CD4-positive, alpha-beta T cell treated with Interleukin-15 for 4 hours (primary cell): ENCODE results near the gene MAN2B1.
"Not testable (repeated sequence)": the region's sequence is repeated elsewhere in the genome, so short reads cannot be mapped to it uniquely, and the experiment has no call there.

Experiments
- DNase-seq: peaks from one replicate; pipeline ENCODE4 v3.0.0-alpha.2; 2020; ENCODE audit warnings: low spot score

Gene MAN2B1

DNA sequence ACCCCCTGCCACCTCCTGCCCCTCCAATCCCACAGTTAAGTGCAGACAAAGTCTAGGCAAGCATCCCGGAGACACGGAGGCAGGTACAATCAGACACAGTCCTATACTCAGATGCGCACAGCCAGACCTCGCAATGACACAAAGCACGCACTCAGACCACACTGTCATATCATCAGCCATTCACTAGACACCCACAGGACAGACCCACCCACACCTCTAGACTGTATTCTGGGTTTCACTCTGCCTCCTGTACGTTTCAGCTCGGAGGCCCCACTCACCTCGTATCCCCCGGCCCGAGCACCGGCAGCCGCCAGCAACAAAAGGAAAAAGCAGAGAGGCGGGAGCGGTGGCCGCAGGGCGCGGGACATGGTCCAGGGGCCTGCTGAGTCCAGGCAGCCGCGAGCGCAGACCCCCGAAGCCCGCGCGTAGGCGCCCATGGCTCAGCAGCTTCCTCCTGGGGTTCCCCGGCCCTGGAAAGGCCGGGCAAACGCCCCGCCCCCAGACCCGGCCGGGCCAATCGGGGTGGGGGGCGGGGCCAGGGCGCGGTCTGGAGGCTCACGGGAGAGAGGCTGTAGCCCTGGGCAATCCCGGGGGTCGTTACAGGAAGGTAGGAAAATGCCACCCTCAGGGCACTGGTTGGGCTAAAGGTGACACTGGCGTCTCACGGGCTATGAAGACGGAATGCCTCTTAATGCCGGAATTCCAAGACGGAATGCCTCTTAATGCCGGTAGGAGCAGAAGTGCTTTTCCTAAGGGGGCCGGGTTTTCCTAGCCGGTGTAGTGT, at the start of gene MAN2B1, which contains the start of gene WDR83:
MAN2B1 (minus strand) TSS at position 478 of the 784 bp plus-strand sequence; CDS start at position 437, 41 bp downstream.
WDR83 (plus strand) TSS at position 543 of the 784 bp plus-strand sequence. CDS start 2,984 bp downstream, outside the sequence.
- DNase-seq = peak; percentile 70

DNA sequence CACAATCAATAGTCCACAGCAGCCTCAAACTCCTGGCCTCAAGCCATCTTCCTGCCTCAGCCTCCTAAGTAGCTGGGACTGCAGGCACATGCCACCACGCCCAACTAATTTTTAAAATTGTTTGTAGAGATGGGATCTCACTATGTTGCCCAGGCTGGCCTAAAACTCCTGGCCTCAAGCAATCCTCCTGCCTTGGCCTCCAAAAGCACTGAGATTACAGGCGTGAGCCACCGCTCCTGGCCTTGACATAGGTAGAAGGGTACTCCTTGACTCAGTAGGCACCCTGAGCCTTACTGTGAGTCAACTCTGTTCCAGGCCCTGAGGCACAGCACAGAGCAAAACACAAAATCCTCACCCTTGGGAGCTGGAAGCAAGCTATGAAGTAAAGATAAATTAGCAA, 49.4 kb upstream of the MAN2B1 start:
- no peak for DNase-seq

GRCh38 chr19:12715102-12715501, 48.6 kb upstream of the MAN2B1 start:
- no peak for DNase-seq

DNA sequence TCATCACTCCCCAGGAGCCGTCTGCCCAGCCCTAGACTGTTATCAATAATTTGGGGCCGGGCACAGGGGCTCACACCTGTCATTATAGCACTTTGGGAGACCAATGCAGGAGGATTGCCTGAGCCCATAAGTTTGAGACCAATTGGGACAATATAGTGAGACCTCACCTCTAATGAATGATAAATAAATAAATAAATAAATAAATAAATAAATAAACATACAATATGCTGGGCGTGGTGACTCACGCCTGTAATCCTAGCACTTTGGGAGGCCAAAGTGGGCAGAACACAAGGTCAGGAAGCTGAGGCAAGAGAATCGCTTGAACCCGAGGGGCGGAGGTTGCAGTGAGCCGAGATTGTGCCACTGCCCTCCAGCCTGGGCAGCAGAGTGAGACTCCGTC, 46.8 kb upstream of the MAN2B1 start:
- DNase-seq = not testable (repeated sequence)

GRCh38 chr19:12712077-12712476, 45.5 kb upstream of the MAN2B1 start:
- not testable (repeated sequence) for DNase-seq

DNA sequence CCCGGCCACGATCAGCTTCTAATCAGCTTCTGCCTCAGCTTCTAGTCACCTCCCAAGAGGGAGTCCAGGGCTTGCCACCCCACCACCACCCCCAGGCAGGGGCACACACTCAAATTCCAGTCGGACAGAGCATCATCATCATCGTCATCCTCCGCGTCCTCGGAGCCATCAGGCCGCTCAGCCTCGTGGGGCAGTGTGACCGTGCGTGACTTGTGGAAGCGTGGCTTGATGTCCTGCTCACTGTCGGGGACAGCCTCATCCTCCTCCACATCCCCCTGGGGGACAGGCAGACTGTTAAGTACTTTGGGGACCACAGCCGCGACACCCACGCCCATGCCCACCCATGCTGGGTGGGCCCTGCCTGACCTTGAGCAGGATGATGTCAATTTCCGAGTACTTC, 44.6 kb upstream of the MAN2B1 start:
- DNase-seq = no peak

DNA sequence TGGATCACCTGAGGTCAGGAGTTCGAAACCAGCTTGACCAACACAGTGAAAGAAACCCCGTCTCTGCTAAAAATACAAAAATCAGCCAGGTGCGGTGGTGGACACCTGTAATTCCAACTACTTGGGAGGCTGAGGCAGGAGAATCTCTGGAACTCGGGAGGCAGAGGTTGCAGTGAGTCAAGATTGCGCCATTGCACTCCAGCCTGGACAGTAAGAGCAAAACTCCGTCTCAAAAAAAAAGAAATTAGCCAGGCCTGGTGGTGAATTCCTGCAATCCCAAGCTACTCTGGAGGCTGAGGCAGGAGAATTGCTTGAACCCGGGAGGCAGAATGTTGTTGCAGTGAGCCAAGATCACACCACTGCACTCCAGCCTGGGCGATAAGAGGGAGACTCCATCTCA, 42.1 kb upstream of the MAN2B1 start:
- no peak for DNase-seq

GRCh38 chr19:12706332-12706718, 39.8 kb upstream of the MAN2B1 start:
- DNase-seq = no peak

DNA sequence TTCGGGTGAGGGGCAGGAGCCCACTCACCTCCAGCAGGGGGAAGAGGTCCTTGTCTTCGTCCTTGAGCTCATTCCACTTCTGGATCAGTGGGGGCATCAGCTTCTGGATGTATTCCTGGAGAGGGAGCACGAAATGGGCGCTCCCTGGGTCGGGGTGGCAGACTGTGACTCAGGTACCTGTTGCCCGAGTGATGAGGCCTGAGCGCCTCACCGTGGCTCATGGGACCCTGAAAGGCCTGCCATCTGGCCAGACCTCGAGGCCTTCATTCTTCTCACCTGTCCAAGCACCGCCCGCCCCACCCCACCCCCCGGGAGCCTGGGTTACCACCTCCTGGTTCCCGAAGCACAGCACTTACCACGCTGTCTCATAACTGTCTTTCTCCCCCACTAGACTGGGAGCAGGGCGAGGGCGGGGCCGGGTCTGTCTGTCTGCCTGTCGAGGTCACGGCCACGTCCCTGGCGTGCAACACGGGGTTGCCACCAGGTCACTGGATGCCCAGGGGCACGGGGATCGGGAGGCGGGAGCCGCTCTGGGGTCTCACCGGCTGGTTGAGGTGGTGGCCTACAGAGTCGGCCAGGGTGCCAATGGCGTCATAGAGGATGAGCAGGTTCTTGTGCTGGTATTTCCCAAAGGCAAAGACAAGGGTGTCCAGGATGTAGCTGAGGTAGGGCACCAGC, 39.3 kb upstream of the MAN2B1 start:
- no peak for DNase-seq

- DNase-seq = no peak
Measured at GRCh38 chr19:12705169-12705568, 38.6 kb upstream of the MAN2B1 start.

GRCh38 chr19:12703046-12703445, 36.5 kb upstream of the MAN2B1 start:
- DNase-seq = no peak

DNA sequence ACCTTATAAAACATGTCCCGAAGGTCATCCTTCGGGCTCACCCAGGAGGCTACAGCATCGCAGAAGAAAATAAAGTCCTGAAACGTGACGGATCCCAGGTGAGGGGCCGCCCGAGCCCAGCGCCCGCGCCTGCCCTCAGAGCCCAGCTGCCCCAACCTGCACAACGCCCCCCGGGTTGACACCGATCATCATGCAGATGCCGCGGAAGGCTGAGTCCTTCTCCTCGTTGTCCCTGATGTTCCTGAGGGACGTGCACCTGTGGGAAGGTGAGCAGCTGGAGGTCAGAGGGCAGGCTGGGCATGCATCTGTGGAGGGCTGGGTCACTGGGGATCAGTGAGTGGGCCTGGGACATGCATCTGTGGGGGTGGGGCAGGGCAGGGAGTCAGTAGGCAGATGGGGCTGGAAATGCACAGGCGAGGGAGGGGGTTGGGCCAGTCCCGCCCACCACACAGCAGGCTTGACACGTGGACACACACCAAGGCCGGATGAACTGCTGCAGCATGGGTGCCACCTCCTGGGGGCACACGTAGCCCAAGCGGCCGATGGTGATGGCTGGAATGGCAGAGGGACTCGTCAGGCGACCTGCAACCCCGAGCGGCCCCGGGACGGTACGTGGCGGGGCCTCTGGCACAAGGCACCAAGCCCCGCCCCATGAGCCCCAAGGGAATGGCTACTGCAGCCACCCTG, 35.2 kb upstream of the MAN2B1 start:
- DNase-seq = no peak

GRCh38 chr19:12698138-12698537, 31.6 kb upstream of the MAN2B1 start:
- no peak for DNase-seq

GRCh38 chr19:12697425-12697824, 30.9 kb upstream of the MAN2B1 start:
- DNase-seq = not testable (repeated sequence)

GRCh38 chr19:12696366-12697335, 30.1 kb upstream of the MAN2B1 start, which contains the start of gene FBXW9:
FBXW9 (minus strand) TSS chr19:12696631; CDS start chr19:12696581, 50 bp downstream.
- peak; percentile 97 for DNase-seq

DNA sequence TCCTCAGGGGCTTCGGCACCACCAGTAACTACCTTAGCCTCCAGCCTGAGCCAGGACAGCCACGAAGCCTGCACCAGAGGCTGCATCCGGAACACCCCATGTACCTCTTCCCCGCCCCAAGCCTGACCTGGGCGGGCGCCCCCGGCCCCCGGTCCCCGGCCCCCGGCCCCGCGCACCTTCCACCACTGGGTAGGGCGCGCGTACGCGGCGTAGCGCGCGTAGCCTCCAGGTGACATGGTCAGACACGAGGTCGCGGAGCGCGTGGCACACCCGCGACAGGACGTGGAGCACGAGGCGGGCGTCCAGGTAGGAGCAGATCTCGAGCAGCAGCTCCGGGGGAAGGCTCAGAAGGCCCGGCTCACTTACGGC, 29.4 kb upstream of the MAN2B1 start:
- no peak for DNase-seq

GRCh38 chr19:12695514-12695913, 29.0 kb upstream of the MAN2B1 start:
- no peak for DNase-seq

GRCh38 chr19:12695096-12695495, 28.6 kb upstream of the MAN2B1 start:
- no peak for DNase-seq

DNA sequence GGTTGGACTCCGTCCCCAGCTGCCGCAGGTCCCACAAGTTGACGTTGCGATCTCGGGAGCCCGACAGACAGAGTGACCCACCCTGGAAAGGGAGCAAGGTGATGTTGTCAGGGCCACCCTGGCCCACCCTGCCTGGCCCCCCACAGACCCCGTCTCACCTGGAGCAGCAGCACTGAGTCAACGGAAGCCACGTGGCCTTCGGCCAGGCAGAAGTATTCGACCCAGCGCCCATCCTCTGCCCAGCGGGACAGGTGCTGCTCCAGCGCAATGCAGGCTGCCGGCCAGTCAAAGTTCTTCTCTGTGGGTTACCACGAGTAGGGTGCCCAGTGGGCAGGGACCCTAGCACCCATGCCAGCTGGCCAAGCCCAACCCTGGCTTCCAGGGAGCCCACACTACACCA, 28.1 kb upstream of the MAN2B1 start:
- DNase-seq = no peak

GRCh38 chr19:12692960-12693359, 26.4 kb upstream of the MAN2B1 start:
- DNase-seq = no peak

DNA sequence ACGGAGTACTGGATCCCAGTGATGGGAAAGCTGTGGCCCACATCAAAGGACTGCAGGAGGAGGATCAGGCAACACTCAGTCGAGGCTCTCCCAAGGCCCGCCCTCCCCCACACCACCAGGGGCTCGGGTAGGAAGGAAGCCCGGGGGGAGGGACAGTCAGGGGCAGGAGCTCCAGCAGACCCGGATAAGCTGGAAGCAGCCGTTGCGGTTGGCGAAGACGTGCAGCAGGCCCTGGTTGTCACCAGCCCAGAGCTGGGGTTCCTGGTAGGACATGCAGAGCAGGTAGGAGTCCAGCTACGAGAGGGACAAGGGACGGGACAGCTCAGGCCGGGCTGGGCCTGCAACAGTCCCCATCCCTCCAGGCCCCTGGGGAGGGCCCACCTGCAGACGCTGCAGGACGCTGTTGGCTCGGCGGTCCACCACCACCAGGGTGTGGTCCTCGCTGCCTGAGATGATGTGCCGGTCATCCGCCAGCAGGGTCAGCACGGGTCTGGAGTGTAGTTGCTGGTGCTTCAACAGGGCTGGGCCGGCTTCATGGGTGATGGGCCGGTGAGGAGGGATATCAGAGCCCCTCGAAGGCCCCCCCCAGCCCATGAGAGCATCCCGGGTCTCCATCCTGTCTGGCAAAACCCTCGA, 23.2 kb upstream of the MAN2B1 start:
- no peak for DNase-seq
